RPMI8226 (cell line): ENCODE results near the gene KIF5A.
"Not testable (repeated sequence)": the region's sequence is repeated elsewhere in the genome, so short reads cannot be mapped to it uniquely, and the experiment has no call there.

Experiments used
- DNase-seq: peaks from one replicate; pipeline ENCODE4 v3.0.0-alpha.2; 2015

KIF5A gene

DNA sequence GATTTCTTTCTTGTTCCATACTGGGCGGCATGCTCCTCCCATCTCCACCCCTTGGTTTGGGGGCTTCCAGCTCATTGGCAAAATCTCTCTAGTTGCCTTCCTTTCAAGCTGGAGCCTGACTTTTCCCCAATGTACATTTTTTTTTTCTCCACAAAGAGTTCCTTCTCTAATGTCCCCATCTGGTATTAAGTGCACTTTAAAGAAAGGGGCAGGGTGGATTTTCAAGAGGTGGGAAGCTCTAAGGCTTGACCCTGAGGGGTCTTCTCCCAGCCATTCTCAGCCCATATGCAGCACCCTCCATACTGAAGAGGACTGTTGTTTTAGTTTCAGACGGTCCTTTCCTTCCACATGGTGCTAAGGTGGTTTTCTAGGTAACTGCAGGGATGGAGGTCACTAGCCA is 35.3 kb downstream of the KIF5A start:
- DNase-seq, result no peak

DNA sequence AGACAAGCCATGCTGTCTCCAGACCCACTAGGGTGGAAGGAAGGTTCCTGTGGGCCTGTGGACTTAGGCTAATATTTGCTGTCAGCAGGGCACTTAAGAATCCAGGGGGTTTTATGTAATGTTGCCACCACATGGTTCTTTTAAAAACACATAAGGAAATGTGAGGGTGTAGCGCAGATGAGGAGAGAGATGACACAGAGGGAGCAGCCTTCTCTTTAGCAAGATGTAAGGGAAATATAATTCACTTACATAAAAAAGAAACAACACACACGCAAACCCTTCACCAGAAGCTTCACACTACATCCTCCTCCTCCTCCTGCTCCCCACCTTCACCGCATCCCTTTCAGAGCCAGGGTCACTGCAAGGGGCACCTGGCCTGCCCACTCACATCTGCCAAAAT is 36.3 kb downstream of the KIF5A start:
- DNase-seq, result no peak

DNA sequence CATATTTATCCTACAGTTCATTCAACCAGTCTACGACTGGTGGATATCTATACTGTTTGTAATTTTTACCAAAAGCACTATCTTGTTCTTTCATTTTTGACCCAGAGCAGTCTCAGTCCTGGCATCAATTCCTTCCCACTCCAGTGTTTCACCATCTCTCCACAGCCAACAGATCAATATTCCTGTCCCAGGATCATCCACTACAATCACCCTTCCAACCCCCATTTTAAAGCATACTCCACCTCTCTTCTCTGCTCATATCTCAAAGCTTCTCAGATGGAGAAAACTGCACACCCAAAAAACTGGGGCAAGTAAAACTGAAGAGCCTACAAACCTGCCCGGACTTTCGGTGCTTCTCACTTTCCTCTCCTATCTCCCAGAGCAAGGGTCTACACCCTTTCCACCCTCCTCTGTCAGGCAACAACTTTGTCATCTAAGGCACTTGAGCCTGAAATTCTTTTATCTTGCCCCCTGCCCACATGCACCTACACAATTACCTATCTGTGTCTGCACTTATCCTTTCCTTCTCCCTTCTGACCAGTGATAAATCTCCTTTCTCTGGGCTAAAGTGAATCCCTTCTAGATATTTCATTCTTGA is 37.1 kb downstream of the KIF5A start:
- no peak for DNase-seq

DNA sequence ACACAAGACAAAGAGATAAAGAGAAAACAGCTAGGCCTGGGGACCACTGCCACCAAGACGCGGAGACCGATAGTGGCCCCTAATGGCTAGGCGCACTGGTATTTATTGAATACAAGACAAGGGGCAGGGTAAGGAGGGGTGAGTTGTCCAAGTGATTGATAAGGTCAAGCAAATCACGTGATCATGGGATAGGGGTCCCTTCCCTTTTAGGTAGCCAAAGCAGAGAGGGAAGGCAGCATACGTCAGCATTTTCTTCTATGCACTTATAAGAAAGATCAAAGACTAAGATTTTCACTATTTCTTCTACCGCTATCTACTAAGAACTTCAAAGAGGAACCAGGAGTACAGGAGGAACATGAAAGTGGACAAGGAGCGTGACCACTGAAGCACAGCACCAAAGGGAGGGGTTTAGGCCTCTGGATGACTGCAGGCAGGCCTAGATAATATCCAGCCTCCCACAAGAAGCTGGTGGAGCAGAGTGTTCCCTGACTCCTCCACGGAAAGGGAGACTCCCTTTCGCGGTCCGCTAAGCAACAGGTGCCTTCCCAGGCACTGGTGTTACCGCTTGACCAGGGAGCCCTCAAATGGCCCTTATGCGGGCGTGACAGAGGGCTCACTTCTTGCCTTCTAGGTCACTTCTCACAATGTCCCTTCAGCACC is 39.2 kb downstream of the KIF5A start:
- not testable (repeated sequence) for DNase-seq

DNA sequence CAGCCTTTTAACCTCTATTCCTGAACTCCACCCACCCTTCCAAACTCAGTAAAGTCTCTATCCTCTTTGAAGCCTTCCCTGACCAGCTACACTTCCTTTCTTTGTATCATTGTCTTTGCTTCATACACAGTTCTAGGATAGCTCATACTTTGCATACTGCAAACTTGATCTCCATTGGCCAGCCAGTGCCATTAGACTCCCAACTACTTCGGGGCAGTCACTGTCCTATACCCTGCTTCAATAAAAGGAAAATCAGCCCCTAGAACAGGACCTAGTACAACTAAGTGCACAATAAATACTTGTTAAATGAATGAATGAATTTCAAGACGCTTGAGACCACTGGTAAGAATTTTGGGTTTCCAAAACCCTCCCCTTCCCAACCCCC is 40.6 kb downstream of the KIF5A start:
- DNase-seq, result no peak

DNA sequence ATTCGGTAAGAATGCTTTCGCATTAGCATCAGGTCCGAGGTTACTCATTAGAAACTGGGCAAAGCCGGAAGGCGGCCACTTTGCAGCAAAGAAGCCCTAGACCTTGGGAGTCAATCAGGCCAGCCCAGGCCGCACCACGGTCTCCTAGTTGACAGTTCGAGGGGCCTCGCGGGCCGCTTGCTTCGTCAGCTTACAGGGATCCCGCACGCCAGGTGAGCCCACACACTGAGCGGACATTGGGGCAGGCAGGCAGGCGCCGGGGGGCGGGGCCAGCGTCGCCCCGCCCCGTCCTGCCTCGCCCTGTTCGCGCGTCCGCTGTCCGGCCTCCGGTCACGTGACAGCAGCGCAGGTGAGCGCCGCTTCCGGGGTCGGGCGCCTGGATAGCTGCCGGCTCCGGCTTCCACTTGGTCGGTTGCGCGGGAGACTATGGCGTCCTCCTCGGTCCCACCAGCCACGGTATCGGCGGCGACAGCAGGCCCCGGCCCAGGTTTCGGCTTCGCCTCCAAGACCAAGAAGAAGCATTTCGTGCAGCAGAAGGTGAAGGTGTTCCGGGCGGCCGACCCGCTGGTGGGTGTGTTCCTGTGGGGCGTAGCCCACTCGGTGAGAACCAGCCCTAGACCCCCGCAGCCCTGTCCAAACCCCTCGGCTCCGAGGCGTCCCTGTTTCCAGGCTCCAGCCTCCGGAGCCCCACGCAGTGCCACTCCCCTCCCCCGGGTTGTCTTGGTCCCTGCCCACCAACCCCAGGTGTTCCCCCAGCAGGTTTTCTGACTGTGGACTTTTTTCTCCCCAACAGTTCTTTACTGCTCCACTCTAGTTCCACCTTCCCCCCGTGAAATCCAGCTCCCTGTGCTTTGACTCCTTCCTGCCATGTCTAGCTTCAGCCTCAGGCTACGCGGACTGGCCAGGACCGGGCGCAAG is 41.3 kb downstream of the KIF5A start, which contains the start of gene PIP4K2C:
Gene PIP4K2C (plus strand): TSS at position 329 of the 918 bp plus-strand sequence. CDS start 98 bp downstream, at position 427.
- DNase-seq, result peak; percentile 95

DNA sequence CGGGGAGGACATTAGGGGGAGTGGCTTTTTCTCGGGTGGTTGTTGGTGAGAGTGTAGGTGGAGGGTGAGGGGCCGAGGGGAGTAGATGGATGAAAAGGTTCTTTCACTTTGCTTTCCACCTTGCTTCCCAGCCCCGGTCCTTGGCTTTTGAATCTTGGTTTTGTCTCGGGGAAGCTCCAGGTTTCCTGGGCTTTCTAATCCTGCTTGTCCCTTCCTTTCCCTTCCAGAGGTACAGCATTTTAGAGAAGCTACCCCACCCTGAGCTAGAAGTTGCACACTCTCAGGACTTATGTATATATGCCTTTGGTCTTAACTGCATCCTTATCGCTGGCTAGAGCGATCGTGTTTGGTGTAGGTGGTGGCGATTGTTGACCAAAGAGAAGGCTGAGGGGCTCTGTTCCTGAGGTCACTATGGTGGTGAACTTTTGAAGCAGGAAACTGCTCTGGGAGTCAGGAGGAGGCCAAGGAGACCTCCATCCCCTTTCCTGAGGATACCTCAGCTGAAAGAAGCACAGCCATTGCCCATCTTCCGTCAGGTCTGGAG is 42.0 kb downstream of the KIF5A start:
- no peak for DNase-seq

DNA sequence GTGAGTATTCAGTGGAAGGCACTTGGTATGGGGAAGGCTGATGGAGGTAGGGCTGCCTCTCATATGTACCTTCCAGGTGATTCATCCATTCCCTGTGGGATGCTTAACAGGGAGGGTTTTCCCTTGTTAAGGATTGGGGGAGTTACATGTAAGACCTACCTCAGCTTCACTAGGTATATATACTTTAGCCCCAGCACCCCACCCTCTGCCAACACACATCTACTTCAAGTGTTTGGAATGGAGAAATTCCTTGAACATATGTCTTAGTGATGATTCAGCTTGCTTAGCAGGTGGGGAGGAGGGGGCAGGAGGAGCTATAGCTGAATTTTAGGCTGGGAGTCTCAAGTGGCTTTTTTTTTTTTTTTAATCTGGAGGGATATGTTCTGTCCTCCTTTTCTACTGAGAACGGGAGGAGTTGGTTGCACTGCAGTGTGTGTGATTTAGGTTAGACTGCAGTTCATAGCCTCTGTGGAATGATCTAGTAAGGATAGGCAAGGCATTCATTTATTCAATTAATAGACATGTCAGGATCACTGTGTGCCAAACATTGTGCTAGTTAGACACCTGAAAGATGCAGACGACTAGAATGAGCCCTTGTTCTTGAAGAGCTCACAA is 42.8 kb downstream of the KIF5A start:
- DNase-seq, result no peak

DNA sequence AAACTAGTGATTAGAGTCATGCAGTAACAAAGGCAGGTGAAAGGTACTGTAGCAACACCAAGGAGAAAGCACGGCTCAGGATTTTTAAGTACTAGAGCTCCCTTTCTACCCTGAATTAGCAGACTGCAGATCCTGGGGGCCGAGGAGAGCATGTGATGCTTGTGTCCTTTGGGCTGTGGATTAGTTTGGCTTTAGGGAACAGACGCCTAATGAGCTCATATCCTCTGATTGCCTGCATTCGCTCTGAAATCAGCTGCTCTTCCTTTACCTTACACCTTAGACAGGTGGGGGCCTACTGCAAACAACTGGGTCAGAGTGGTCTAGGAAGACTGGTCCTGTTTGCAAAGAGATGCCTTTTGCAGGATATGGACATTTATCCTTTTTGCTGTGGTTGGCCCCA is 43.3 kb downstream of the KIF5A start:
- DNase-seq, result no peak

DNA sequence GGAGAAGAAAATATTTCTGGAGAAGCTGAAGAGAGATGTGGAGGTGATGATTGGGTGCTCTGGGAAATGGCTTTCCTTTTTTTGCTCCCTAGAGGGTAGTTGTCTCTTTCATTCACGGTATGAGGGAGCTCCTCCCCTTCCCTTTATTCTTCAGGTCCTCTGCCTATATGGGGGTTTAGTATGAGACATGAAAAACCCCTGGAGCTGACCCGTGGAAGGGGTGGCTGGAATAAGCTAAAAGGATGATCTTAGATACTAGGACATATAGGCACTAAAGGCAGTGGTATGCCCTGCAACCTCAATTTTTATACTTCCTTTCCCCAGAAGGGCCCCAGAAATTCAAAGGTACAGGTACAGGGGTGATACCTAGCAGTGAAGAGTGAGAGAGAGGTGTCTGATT is 50.6 kb downstream of the KIF5A start:
- DNase-seq, result no peak

DNA sequence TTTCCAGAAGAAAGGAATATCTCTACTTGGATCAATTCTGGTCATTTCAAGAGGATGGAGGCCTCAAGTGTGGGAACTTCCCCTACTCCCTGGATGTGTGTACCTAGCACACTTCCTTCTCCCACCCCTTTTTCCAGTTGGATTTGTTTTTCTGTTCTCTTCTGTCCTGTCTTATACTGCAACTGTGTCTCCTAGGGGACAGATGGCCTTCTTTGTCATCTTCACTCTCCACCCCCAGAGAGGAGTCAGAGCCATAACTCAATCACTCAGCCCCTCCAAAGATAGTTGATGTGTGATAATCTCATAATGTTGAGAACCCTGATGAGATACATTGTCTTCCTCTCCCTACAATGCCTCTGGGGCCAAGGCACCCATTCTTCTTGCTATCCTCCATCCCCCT is 52.7 kb downstream of the KIF5A start:
- DNase-seq, result no peak

DNA sequence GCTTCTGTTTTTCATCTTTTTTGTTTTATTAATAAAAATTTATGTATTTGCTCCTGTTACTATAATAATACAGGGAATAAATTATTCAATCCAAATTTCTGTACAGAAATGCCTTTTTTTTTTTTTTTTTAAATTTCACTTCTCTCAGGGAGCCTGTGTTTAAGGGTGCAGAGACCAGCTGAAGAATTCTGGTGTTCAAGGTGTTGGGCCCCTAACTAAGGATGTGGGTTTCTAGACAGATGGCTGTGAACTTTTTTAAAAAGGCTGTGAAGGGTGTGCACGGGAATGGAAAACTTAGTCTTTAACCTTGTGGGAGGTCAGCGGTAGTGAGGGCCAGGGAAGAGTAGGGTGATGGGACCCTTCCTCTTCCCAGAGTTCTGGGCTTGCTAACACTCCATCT is 53.5 kb downstream of the KIF5A start:
- DNase-seq, result no peak

DNA sequence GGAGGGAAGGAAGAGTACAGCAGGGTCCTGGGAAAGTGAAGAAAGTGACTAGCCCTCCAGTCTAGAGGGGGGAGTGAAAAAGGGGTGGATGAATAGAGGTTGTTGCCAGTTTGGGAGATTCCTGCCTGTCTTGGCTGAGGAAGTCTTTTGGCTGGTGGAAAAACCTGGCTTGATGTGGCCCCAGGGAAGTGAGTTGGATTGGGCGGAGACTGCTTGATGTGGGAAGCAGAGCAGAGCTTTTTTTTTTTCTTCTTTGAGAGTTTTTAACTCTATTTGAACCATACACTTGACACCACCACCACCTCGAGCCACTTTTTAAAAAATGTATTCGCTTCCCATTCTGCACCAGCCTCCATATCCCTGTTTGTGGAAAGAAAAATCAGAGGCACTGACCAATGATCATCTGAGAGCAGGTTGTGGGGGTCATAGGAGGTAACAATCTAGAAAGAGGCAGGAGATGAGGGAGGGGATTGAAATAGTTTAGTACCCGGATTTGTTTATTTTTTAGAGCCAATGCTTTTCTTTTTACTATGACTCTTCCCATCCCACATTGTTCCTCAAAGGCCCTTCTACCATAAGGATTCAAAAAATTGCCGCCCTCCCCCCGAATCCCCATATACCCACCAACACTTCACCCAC is 54.1 kb downstream of the KIF5A start:
- DNase-seq, result no peak

DNA sequence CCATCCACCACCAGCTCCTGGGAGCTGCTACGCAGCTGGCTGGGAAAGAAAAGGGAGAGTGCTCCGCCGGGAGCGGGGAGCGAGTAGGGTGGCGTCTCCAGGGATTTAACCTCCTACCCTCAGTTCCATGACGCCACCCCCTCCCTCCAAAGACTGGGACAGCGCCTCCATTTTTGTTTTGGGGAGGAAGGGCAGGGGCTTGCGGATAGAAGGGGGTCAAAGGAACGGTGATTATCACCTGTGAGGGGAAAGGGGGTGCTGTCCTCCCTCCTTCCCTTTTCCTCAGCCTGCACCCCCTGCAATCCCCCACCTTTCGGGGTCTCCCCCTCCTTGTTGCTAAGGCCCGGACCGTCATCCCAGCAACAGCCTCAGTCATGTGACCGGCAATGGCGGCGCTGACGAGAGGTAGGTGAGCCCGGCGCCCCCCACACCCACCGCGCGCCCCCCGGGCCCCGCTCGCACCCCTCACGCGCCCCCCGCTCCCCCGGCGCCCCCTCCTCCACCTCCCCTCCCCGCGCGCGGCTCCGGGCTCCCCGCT is 54.7 kb downstream of the KIF5A start, which contains the start of gene DTX3:
Gene DTX3 (plus strand): TSS at position 371 of the 538 bp plus-strand sequence. CDS start 1,694 bp downstream, outside the sequence.
- DNase-seq, result no peak

DNA sequence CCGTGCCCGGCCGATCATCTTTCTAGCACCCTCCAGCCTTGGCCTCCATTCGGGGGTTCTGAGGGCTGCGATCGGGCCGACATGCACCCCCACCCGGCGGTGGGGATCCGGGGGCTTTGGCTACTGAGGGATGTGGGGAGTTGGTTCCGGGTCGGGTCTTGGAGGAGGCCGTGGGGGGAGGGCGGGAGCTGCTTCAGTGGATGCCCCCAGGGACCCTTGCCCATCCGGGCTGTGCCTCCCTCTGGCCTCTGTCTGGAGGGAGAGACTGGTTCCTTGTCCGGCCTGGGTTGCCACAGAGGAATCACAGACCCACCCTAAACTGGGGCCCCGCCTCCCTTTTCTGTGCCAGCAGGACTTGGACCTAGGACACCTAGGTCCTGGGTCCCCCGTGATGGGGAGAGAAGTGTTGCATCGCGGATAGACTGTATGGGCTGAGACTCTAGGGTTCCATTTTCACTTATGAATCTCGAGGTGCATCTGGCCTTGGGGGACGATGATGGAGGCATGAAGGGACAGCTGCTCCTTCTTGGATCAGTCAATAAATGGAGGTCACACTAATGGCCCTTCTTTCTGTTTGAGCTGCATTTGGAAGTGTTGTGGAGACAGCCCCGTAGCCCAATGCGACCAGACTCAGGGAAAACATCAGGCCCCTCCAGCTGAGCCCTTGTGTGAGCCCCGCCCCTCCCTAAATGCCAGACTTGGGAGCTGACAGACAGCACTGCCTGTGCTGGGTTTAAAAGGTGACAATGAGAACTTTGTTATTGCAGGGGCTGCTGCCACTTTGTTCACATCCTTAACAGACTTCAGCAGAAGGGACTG is 55.4 kb downstream of the KIF5A start:
- no peak for DNase-seq

DNA sequence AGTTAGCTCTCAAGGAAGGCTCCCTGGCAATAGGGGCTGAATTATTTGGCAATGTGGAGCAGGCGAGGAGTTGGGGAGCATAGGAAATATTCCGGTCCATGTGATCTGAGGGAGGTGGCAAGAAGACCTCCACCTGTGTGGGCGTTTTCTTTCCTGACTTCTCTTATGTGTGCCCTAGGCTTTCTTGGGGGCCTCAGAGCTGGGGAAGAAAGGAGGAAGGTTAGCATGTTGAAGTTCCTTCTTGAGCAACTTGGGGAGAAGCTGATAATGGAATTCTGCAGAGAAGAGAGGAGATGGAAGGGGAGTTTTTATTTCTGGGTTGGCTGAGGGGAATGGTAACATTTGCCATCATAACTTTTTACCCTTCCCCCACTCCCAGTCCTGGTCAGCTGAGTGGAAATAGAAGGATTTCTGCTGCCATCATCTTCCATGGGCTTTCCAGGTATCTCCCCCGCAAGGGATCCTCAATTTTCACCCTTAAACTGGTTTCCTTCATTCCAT is 56.0 kb downstream of the KIF5A start:
- no peak for DNase-seq

DNA sequence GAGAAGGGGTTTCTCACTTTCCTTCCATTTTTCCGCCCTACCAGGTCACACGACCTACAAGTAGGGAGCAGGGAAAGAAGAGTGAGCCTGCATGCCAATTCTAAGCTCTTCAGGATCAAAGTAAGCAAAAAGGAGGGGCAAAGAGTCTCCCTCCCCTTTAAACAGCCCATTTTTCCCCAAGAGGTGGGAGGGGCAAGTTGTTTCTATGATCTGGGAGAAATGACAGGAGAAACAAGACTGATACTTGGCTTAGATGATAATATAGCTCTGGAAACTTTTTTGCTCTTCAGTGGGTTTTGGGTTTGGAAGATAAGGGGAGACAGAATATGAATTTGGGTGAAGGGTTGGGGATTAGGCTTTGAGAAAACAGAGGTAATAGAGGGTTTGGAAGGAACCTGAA is 56.6 kb downstream of the KIF5A start:
- DNase-seq, result no peak

DNA sequence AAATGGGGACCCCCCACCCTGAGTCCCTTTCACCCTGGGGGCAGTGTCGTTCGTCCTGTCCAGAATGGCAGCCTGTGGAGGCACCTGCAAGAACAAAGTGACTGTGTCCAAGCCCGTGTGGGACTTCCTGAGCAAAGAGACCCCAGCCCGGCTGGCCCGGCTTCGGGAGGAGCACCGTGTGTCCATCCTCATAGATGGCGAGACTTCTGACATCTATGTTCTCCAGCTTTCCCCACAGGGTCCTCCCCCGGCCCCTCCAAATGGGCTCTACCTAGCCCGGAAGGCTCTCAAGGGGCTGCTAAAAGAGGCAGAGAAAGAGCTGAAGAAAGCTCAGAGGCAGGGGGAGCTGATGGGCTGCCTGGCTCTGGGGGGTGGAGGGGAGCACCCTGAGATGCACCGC is 57.0 kb downstream of the KIF5A start:
- no peak for DNase-seq

DNA sequence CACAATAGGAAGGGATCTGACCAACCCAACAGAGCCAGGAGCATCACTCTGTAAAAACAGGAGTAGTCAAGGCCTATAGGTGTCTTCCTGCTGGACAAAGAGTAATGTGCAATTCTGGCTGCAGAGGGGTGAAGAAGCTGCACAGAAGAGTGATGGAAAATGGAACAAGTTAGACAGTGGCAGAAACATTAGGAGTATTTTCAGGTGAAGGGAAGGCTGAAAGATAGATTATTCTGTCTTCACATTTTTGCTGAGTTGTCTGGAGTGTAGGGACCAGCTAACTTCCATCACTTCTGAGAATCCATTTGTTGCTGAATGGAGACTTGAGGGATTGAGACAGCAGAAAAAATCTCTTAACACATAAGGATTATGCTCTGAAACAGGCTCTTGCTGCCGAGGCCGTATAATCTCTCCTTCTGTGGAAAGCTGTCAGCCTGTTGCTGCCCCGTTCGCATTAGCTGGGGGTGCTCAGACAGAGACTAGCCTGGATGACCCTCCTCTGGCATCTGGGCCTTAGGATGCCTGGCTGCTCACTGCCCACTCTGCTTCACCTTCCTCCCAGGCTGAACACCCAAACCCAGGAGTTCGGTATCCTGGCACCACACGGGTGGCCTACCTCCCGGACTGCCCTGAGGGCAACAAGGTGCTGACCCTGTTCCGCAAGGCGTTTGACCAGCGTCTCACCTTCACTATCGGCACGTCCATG is 58.3 kb downstream of the KIF5A start:
- no peak for DNase-seq

DNA sequence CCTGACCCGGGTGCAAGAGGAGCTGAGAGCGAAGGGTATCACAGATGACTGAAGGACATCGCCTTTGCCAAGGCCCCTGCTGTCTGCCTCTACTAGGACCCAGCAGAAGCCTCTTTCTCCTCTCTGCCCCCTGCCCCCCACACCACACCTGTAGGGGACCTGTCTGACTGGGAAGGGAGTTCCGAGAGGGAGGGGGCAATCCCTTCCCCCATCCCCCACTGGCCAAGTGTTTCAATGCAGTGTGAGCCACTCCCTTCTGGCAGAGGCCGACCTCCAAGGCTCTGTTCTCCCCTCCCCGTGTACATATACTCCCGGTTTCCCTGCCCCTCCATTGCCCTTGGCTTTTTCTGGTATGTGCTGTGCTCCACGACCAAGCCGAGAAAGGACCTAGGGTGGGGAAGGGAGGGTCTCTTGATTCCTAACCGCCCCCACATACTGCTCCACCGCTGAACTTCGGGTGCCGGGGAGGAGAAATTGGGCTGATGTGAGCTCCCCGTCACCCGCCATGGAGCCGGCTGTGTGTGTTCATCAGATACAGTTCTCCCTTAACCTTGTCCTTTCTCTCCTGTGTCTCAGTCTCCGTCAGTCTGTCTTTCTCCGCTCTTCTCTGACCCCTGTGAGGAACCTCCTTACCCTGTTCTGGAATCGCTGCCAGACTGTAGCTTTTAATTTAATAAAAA is 59.4 kb downstream of the KIF5A start:
- DNase-seq, result no peak
